ENCODE measurements around the gene ABAT. TPM values are rescaled to one million over a fixed set of nuclear protein-coding genes. Genes with fewer than 3 reads are reported as not detected.

Gene ABAT
- total and polyA plus RNA-seq, 11 donors, result 3.4 to 37.0 (median 12.8) TPM

DNA sequence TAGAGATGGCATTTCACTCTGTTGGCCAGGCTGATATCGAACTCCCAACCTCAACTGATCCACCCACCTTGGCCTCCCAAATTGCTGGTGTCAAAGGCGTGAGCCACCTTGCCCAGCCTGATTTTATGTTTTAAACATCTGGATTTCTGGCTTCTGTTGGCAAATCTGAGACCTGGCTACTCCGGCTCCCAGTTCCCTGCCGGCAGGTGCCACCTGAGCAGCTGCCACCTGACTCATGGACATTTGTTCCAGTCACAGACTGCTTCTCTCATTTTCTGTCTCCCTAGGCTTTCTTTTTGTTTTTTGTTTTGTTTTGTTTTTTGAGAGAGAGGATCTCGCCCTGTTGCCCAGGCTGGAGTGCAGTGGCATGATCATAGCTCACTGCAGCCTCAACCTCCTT is 132.8 kb downstream of the ABAT start:
- no peak for TF ChIP-seq POLR2A (IDR thresholded peaks at IDR 0.05)
- TF ChIP-seq, protein P1, sequence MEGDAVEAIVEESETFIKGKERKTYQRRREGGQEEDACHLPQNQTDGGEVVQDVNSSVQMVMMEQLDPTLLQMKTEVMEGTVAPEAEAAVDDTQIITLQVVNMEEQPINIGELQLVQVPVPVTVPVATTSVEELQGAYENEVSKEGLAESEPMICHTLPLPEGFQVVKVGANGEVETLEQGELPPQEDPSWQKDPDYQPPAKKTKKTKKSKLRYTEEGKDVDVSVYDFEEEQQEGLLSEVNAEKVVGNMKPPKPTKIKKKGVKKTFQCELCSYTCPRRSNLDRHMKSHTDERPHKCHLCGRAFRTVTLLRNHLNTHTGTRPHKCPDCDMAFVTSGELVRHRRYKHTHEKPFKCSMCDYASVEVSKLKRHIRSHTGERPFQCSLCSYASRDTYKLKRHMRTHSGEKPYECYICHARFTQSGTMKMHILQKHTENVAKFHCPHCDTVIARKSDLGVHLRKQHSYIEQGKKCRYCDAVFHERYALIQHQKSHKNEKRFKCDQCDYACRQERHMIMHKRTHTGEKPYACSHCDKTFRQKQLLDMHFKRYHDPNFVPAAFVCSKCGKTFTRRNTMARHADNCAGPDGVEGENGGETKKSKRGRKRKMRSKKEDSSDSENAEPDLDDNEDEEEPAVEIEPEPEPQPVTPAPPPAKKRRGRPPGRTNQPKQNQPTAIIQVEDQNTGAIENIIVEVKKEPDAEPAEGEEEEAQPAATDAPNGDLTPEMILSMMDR (IDR thresholded peaks at IDR 0.05), result no peak
- Histone ChIP-seq H3K27ac (no peak overlapping the region), H3K4me1 (peaks cover 0 to 5% (median 0%) of the 10 kb centered on the region in 12 donors), H3K36me3 (peaks cover 5 to 100% (median 99%) of the 10 kb centered on the region in 9 donors), H3K4me3 (no peak overlapping the region), H3K9me3 (no peaks in the 10 kb centered on the region), H3K27me3 (no peaks in the 10 kb centered on the region)
- intact Hi-C loops (cut with DNase I), result no loop called here
- no peak for DNase-seq
- WGBS, 4 donors, result 93 to 97% (median 96%) methylated on average over 5 of the region's 5 CpGs
- no peak for ATAC-seq

- TF ChIP-seq, protein P1 (IDR thresholded peaks at IDR 0.05), result no peak
- no peak for TF ChIP-seq POLR2A (IDR thresholded peaks at IDR 0.05)
- WGBS, 4 donors, result 96 to 98% (median 97%) methylated on average over 3 of the region's 3 CpGs
- intact Hi-C loops (cut with DNase I), result no loop called here
- no peak for ATAC-seq
- no peak for DNase-seq
- Histone ChIP-seq H3K4me3 (no peak overlapping the region), H3K4me1 (peaks cover 0 to 5% (median 0%) of the 10 kb centered on the region in 12 donors), H3K27me3 (no peaks in the 10 kb centered on the region), H3K27ac (no peak overlapping the region), H3K36me3 (peaks cover 5 to 100% (median 99%) of the 10 kb centered on the region in 9 donors), H3K9me3 (no peaks in the 10 kb centered on the region)
Observed at GRCh38 chr16:8808009-8808408, 133.6 kb downstream of the ABAT start.

GRCh38 chr16:8808613-8809353 is 134.4 kb downstream of the ABAT start:
- H3K9me3 ChIP-seq, result no peaks in the 10 kb centered on the region
- TF ChIP-seq, protein P1 (IDR thresholded peaks at IDR 0.05), result no peak
- TF ChIP-seq POLR2A (IDR thresholded peaks at IDR 0.05), result no peak
- 72 to 82% (median 81%) methylated on average over 8 to 11 of the region's 11 CpGs for WGBS, 4 donors
- H3K4me3 ChIP-seq, result no peak overlapping the region
- peaks cover 0 to 5% (median 0%) of the 10 kb centered on the region in 12 donors for H3K4me1 ChIP-seq
- intact Hi-C loops (cut with DNase I), result no loop called here
- peaks cover 5 to 100% (median 99%) of the 10 kb centered on the region in 9 donors for H3K36me3 ChIP-seq
- DNase-seq, result peak in 1 of 5 donors; percentile 42
- no peak for ATAC-seq
- H3K27me3 ChIP-seq, result no peaks in the 10 kb centered on the region
- H3K27ac ChIP-seq, result no peak overlapping the region

DNA sequence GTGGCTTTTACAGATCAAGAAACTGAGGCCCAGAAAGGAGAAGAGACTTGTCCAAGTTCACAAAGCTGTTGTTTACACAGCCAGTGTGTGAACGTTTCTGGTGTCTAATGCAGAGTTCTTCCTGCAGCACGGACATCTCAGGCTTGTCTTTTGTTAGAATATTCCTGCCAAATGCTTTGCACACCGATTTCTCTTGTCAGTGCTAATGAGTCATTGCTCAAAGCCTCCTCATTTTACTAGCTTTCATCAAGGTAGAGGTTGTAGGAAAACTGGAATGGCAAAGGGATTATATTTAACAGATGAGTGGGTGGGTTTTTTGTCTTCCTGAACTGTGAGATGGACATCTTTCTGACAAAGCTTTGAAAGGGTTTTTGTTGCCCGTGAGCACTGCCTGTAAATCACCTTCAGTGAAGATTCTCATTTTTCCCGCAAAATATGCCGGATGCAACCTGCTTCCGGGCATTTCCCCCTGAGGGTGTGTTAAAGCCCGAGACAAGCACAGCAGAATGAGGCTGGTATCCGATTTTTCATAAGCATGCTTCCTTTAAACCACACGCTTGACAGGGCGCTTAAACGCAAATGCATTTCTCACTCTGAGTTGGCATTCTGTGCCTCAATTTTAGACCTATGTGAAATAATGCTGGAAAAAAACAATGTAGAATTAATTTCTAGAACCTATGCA is 137.9 kb downstream of the ABAT start:
- Histone ChIP-seq H3K4me1 (peaks cover 0 to 5% (median 0%) of the 10 kb centered on the region in 12 donors), H3K27ac (no peak overlapping the region), H3K4me3 (no peak overlapping the region), H3K36me3 (peaks cover 2 to 100% (median 92%) of the 10 kb centered on the region in 9 donors), H3K27me3 (no peaks in the 10 kb centered on the region), H3K9me3 (no peaks in the 10 kb centered on the region)
- no peak for DNase-seq
- ATAC-seq, result no peak
- WGBS, 4 donors, result 73 to 90% (median 76%) methylated on average over 12 of the region's 12 CpGs
- intact Hi-C loops (cut with DNase I), result no loop called here
- TF ChIP-seq, protein P1 (IDR thresholded peaks at IDR 0.05), result no peak
- no peak for TF ChIP-seq POLR2A (IDR thresholded peaks at IDR 0.05)
